Stimulated activated CD8-positive, alpha-beta memory T cell treated with anti-CD3 and anti-CD28 coated beads, Interleukin-15, amount 100 ng/mL, for 4 hours (primary cell): ENCODE measurements around the gene TMC6.
"Not testable (repeated sequence)": the region's sequence is repeated elsewhere in the genome, so short reads cannot be mapped to it uniquely, and the experiment has no call there.

Experiments
- DNase-seq, 2 donors: peaks; one replicate each; pipeline ENCODE4 v3.0.0-alpha.2; 2020; ENCODE audit warnings: low read depth in 2 of 2

The TMC6 gene

DNA sequence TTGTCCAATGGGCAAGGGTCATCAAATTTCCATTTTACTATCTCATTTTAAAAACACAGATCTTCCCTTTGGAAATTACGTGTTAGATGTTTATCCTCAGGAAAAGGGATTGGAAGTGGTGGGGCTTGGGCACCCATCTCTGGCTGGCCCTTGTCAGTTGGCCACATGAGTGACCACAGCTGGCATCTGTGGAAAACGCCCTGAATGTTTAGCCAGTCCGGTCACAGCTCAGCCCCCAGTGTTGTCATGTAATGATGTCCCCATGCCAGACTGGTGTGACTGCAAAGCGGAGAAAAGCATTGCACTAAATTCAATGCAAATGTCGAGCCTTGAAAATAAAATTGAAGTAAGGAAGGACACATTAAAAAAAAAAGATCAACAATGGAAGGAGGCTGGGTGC is 53.0 kb downstream of the TMC6 start:
- DNase-seq = no peak

DNA sequence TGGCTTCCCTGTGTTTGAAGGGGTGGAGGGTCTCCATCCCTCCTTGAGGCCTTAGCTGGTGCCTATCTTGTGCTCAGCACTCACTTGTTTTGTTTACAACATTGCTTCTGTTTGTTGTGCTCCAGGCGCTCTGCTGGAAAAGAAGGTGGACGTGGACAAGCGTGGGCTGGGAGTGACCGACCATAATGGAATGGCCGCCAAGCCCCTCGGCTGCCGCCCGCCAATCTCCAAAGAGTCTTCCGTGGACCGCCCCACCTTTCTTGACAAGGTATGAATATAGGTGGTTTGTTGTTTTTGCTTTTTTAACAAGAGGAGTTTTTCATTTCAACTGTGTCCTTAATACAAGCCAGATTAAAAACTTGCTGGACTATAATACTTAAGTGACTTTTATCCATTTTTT is 53.5 kb downstream of the TMC6 start:
- no peak for DNase-seq

GRCh38 chr17:78072961-78073360 is 55.6 kb downstream of the TMC6 start:
- DNase-seq = no peak

GRCh38 chr17:78069695-78070094 is 58.9 kb downstream of the TMC6 start:
- DNase-seq = no peak

DNA sequence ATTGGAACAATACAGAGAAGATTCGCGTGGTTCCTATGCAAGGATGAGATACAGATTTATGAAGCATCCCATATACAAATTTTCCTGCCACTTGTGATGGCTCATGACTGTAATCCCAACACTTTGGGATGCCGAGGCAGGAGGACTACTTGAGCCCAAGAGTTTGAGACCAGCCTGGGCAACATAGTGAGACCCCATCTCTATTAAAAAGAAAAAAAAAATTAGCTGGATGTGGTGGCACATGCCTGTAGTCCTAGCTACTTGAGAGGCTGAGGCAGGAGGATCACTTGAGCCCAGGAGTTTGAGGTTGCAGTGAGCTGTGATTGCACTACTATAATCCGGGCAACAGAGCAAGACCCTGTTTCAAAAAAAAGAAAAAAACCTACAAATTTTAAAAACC is 61.6 kb downstream of the TMC6 start:
- not testable (repeated sequence) for DNase-seq

- no peak for DNase-seq
Observed at GRCh38 chr17:78064708-78065107, 63.8 kb downstream of the TMC6 start.

DNA sequence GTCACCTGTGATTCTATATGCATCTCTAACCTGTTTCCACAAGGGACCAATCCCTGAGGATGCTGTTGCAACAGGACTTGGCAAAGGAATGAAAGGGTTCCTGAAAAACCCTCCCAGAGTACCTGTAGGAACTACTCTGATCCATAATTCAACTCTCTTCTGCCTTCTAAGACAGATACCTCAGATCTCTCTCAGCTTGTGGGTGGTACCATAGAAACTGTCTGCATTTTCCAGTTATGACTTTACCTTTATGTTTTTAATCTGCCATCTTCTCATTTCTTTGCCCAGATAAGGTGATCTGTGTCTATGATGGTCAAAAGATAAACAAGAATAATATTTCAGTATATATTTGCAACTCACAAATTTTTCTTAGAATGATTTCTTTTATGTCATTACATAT is 65.1 kb downstream of the TMC6 start:
- DNase-seq = no peak

DNA sequence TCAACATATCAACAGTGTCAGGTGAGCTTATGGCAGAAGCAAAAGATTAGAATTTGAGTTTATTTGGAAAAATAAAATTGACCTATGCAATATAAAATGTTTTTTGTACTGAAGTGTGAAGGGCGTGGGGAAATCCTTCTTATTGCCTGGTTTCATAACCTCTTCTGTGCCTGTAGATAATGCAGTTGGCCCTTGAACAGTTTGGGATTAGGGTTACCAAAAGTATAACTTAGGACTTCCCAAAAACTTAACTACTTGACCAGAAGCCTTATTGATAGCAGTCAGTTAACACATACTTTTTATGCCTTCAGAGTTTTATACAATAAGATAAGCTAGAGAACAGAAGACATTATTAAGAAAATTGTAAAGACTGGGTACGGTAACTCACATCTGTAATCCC is 66.0 kb downstream of the TMC6 start:
- no peak for DNase-seq
